HepG2 (cell line): ENCODE data around the gene CYP2J2. TPM values are rescaled to one million over a fixed set of nuclear protein-coding genes. Genes with fewer than 3 reads are reported as not detected.

Experiments used
- E2F5 ChIP-seq: sonication (generic); formaldehyde crosslinking; conservative IDR thresholded peaks from 2 replicates; pipeline ENCODE4 v1.4.0; 2020; ENCODE audit warnings: missing genetic modification reagents
- ELF4 ChIP-seq: sonication (generic); formaldehyde crosslinking; IDR thresholded peaks from 2 replicates; pipeline ENCODE4 v1.5.0; 2020; ENCODE audit warnings: missing genetic modification reagents, mild to moderate bottlenecking, moderate library complexity, borderline replicate concordance
- FOXO1 ChIP-seq: sonication (generic); formaldehyde crosslinking; IDR thresholded peaks from 2 replicates; pipeline ENCODE4 v1.4.0; 2020; ENCODE audit warnings: missing genetic modification reagents
- GLI4 ChIP-seq: sonication (generic); formaldehyde crosslinking; IDR thresholded peaks from 2 replicates; pipeline ENCODE4 v1.5.1; 2020; ENCODE audit warnings: missing genetic modification reagents, mild to moderate bottlenecking, moderate library complexity, borderline replicate concordance
- JUN ChIP-seq: sonication (generic); formaldehyde crosslinking; IDR thresholded peaks from 2 replicates; pipeline ENCODE4 v1.4.0; 2020; ENCODE audit warnings: mild to moderate bottlenecking, missing genetic modification reagents
- KAT7 ChIP-seq: IDR thresholded peaks from 2 replicates; pipeline ENCODE4 v1.6.1; 2018; ENCODE audit warnings: borderline replicate concordance, missing compliant biosample characterization
- KLF6 ChIP-seq: IDR thresholded peaks from 2 replicates; pipeline ENCODE4 v1.8.0; 2016; ENCODE audit warnings: missing biosample characterization, missing genetic modification reagents
- LCORL ChIP-seq, 2 experiments: fragments of 450-650 bp in 1 of 2; sonication (generic) in 1 of 2; formaldehyde crosslinking in 1 of 2; IDR thresholded peaks; 2 replicates each; pipeline versions ENCODE4 v1.5.0 to v1.6.1; 2017 to 2020; ENCODE audit warnings: antibody characterized with exemption in 1 of 2, missing genetic modification reagents in 1 of 2
- MED8 ChIP-seq: sonication (generic); formaldehyde crosslinking; IDR thresholded peaks from 2 replicates; pipeline ENCODE4 v1.8.1; 2023; ENCODE audit warnings: mild to moderate bottlenecking, missing genetic modification reagents; ENCODE audit not compliant: insufficient replicate concordance
- POGK ChIP-seq: sonication (generic); formaldehyde crosslinking; conservative IDR thresholded peaks from 2 replicates; pipeline ENCODE4 v1.8.0; 2022; ENCODE audit warnings: mild to moderate bottlenecking, moderate library complexity, missing genetic modification reagents
- RELA ChIP-seq: sonication (generic); formaldehyde crosslinking; IDR thresholded peaks from 2 replicates; pipeline ENCODE4 v1.4.0; 2020; ENCODE audit warnings: missing genetic modification reagents
- THAP9 ChIP-seq: sonication (generic); formaldehyde crosslinking; IDR thresholded peaks from 2 replicates; pipeline ENCODE4; 2020; ENCODE audit warnings: missing genetic modification reagents, mild to moderate bottlenecking, borderline replicate concordance
- YY1 ChIP-seq: IDR thresholded peaks from 2 replicates; pipeline ENCODE4 v1.6.1; 2011; ENCODE audit warnings: low read length, low read depth, moderate library complexity, mild to moderate bottlenecking; ENCODE audit not compliant: insufficient read depth, insufficient replicate concordance
- ZFY ChIP-seq: sonication (generic); formaldehyde crosslinking; IDR thresholded peaks from 2 replicates; pipeline ENCODE4 v1.4.0; 2020; ENCODE audit warnings: missing genetic modification reagents
- ZKSCAN5 ChIP-seq: sonication (generic); formaldehyde crosslinking; IDR thresholded peaks from 2 replicates; pipeline ENCODE4 v1.5.1; 2020; ENCODE audit warnings: mild to moderate bottlenecking, missing genetic modification reagents
- ZKSCAN8 ChIP-seq: IDR thresholded peaks from 2 replicates; pipeline ENCODE4 v1.6.1; 2016; ENCODE audit warnings: borderline replicate concordance, missing genetic modification reagents, missing compliant biosample characterization
- ZNF331 ChIP-seq: sonication (generic); formaldehyde crosslinking; IDR thresholded peaks from 2 replicates; pipeline ENCODE4 v1.4.0; 2020; ENCODE audit warnings: missing genetic modification reagents
- ZNF572 ChIP-seq: sonication (generic); formaldehyde crosslinking; IDR thresholded peaks from 2 replicates; pipeline ENCODE4 v1.5.1; 2020; ENCODE audit warnings: mild to moderate bottlenecking, missing genetic modification reagents
- ZNF607 ChIP-seq: sonication (generic); formaldehyde crosslinking; IDR thresholded peaks from 2 replicates; pipeline ENCODE4 v1.5.1; 2020; ENCODE audit warnings: missing genetic modification reagents, mild to moderate bottlenecking, borderline replicate concordance
- ZNF776 ChIP-seq: sonication (generic); formaldehyde crosslinking; IDR thresholded peaks from 2 replicates; pipeline ENCODE4 v1.4.0; 2020; ENCODE audit warnings: mild to moderate bottlenecking, missing genetic modification reagents
- ZNF816 ChIP-seq: sonication (generic); formaldehyde crosslinking; IDR thresholded peaks from 2 replicates; pipeline ENCODE4 v1.8.0; 2022; ENCODE audit warnings: missing genetic modification reagents, mild to moderate bottlenecking, borderline replicate concordance
- polyA plus RNA-seq, 8 experiments: library from polyadenylated mRNA; depleted of rRNA in 3 of 8; stranded (reverse) in 7 of 8; unstranded in 1 of 8; fragments of >200 nt; fragmentation: Illumina TruSeq in 4 of 8; extraction: Trizol in 4 of 8; gene quantifications; 2 replicates each; pipeline versions ENCODE4 v1.2.1 to v1.2.3, GENCODE V29; 2011 to 2016; ENCODE audit warnings: low read depth in 4 of 8, missing spikeins in 1 of 8, mixed read lengths in 1 of 8; ENCODE audit not compliant: insufficient read depth in 1 of 8
- total RNA-seq, 5 experiments: library from RNA; depleted of rRNA; stranded (reverse); fragments of >200 nt; fragmentation: Illumina TruSeq; extraction: Trizol; gene quantifications; 2 replicates each; pipeline ENCODE4 v1.2.3, GENCODE V29; 2016; ENCODE audit warnings: low read depth in 1 of 5
- TF ChIP-seq, protein P1 (sequence below): sonication (generic); formaldehyde crosslinking; IDR thresholded peaks from 2 replicates; pipeline ENCODE4 v1.5.0; 2020; ENCODE audit warnings: missing genetic modification reagents

CYP2J2 gene
- total and polyA plus RNA-seq, 2 of the 13 experiments (the other 11 are each of a cell fraction or from before 2014, with no cell fraction given): 2.1 to 5.9 TPM

GRCh38 chr1:59856725-59857338 lies 69.7 kb downstream of the CYP2J2 start (continued):
- no peak for TF ChIP-seq E2F5
- TF ChIP-seq ZNF331: no peak; the same call in 1 of the 2 replicates
- TF ChIP-seq YY1: no peak
- 0 out of 2 replicates have a peak, but pooled peaks have one; percentile 48 for TF ChIP-seq ZNF607 (CRISPR knock-in tag)
- no peak for TF ChIP-seq MED8 (CRISPR knock-in tag)
- TF ChIP-seq ZNF816 (CRISPR knock-in tag): 0 out of 2 replicates have a peak, but pooled peaks have one; percentile 14
- no peak for TF ChIP-seq LCORL (IDR thresholded peaks at IDR 0.05)
- peak; percentile 48; the same call in 1 of the 2 replicates for TF ChIP-seq LCORL (CRISPR knock-in tag; IDR thresholded peaks at IDR 0.05)
- 0 out of 2 replicates have a peak, but pooled peaks have one; percentile 34 for TF ChIP-seq ZKSCAN8 (CRISPR knock-in tag)
- peak; percentile 82 for TF ChIP-seq FOXO1 (CRISPR knock-in tag)
- no peak for TF ChIP-seq ELF4 (CRISPR knock-in tag)
- TF ChIP-seq THAP9: no peak
- no peak for TF ChIP-seq RELA (CRISPR knock-in tag)
- no peak for TF ChIP-seq GLI4 (CRISPR knock-in tag)
- TF ChIP-seq ZNF572 (CRISPR knock-in tag): no peak
- no peak for TF ChIP-seq POGK (CRISPR knock-in tag)
- no peak for TF ChIP-seq ZKSCAN5 (CRISPR knock-in tag)
- TF ChIP-seq ZNF776: no peak
- TF ChIP-seq JUN (CRISPR knock-in tag): no peak
- peak; percentile 60; the same call in 1 of the 2 replicates for TF ChIP-seq ZFY (CRISPR knock-in tag)
- TF ChIP-seq KAT7 (CRISPR knock-in tag): no peak
- TF ChIP-seq, protein P1, sequence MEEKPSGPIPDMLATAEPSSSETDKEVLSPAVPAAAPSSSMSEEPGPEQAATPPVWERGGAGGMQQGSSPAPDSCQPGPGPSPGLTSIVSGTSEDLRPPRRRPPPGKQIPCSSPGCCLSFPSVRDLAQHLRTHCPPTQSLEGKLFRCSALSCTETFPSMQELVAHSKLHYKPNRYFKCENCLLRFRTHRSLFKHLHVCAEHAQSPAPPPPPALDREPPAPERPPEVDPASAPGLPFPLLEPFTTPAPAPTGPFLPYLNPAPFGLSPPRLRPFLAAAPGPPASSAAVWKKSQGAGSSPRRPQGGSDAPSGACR (CRISPR knock-in tag): 0 out of 2 replicates have a peak, but pooled peaks have one; percentile 49
- TF ChIP-seq KLF6 (CRISPR knock-in tag): 0 out of 2 replicates have a peak, but pooled peaks have one; percentile 37
